AG08395 (cell line): ENCODE results near the gene NPFF.

Experiments used
- DNase-seq: peaks from one replicate; pipeline ENCODE4 v3.0.0; 2012; ENCODE audit warnings: mixed read lengths, low spot score

Gene NPFF

GRCh38 chr12:53474819-53475218 is 32.5 kb downstream of the NPFF start:
- no peak for DNase-seq

- no peak for DNase-seq
Observed at GRCh38 chr12:53474077-53474476, 33.2 kb downstream of the NPFF start.

- DNase-seq = no peak
Observed at GRCh38 chr12:53472056-53472582, 35.2 kb downstream of the NPFF start.

GRCh38 chr12:53468282-53468681 is 39.0 kb downstream of the NPFF start:
- DNase-seq = no peak

- no peak for DNase-seq
Observed at GRCh38 chr12:53467880-53468279, 39.4 kb downstream of the NPFF start.

GRCh38 chr12:53467082-53467481 is 40.2 kb downstream of the NPFF start:
- no peak for DNase-seq

- DNase-seq = no peak
Observed at GRCh38 chr12:53466640-53467039, 40.6 kb downstream of the NPFF start.

GRCh38 chr12:53465679-53466078 is 41.6 kb downstream of the NPFF start:
- DNase-seq = no peak

- DNase-seq = no peak
Observed at GRCh38 chr12:53464685-53465418, 42.4 kb downstream of the NPFF start.

- DNase-seq = no peak
Observed at GRCh38 chr12:53463802-53464560, 43.3 kb downstream of the NPFF start.

- no peak for DNase-seq
Observed at GRCh38 chr12:53462935-53463334, 44.3 kb downstream of the NPFF start.

- no peak for DNase-seq
Observed at GRCh38 chr12:53461591-53461990, 45.7 kb downstream of the NPFF start.

GRCh38 chr12:53461059-53461458 is 46.2 kb downstream of the NPFF start:
- DNase-seq = no peak

- no peak for DNase-seq
Observed at GRCh38 chr12:53459097-53459496, 48.2 kb downstream of the NPFF start.
